H9 (cell line): ENCODE data around the gene MAGEB4. TPM values are rescaled to one million over a fixed set of nuclear protein-coding genes. Genes with fewer than 3 reads are reported as not detected.
A peak's percentile ranks its signal among the peaks of the same experiment; 100 is the strongest.

Experiments used
- DNase-seq: peaks from one replicate; pipeline ENCODE4 v3.0.0-alpha.2; 2017
- H2AFZ ChIP-seq: one replicate; pipeline ENCODE4 v1.6.1; 2013; ENCODE audit warnings: mild to moderate bottlenecking, low read length, control low read depth, moderate library complexity
- H2AK5ac ChIP-seq: 2 replicates; pipeline ENCODE4 v1.6.1; 2013; ENCODE audit warnings: low read length, control low read depth, mixed read lengths; ENCODE audit not compliant: insufficient read length
- H2BK120ac ChIP-seq: one replicate; pipeline ENCODE4 v1.6.1; 2013; ENCODE audit warnings: low read depth, mild to moderate bottlenecking, low read length, control low read depth, inconsistent platforms; ENCODE audit not compliant: poor library complexity, severe bottlenecking
- H2BK12ac ChIP-seq: 2 replicates; pipeline ENCODE4 v1.6.1; 2013; ENCODE audit warnings: low read length, control low read depth, mixed read lengths, low read depth; ENCODE audit not compliant: insufficient read length
- H2BK15ac ChIP-seq: 2 replicates; pipeline ENCODE4 v1.6.1; 2013; ENCODE audit warnings: low read depth, low read length, control low read depth
- H2BK20ac ChIP-seq: one replicate; pipeline ENCODE4 v1.6.1; 2013; ENCODE audit warnings: low read depth, mild to moderate bottlenecking, low read length, control low read depth, inconsistent platforms; ENCODE audit not compliant: poor library complexity, severe bottlenecking
- H2BK5ac ChIP-seq: 2 replicates; pipeline ENCODE4 v1.6.1; 2013; ENCODE audit warnings: low read length, control low read depth, mixed read lengths; ENCODE audit not compliant: insufficient read length
- H3K14ac ChIP-seq: 2 replicates; pipeline ENCODE4 v1.6.1; 2013; ENCODE audit warnings: low read length, control low read depth; ENCODE audit not compliant: insufficient read depth
- H3K18ac ChIP-seq: 2 replicates; pipeline ENCODE4 v1.6.1; 2013; ENCODE audit warnings: low read depth, mild to moderate bottlenecking, mixed read lengths, low read length, control low read depth; ENCODE audit not compliant: insufficient read length
- H3K23ac ChIP-seq: 2 replicates; pipeline ENCODE4 v1.6.1; 2013; ENCODE audit warnings: low read length, control low read depth, mixed read lengths, low read depth; ENCODE audit not compliant: insufficient read length
- H3K23me2 ChIP-seq: 2 replicates; pipeline ENCODE4 v1.6.1; 2013; ENCODE audit warnings: low read depth, mild to moderate bottlenecking, mixed read lengths, low read length, control low read depth; ENCODE audit not compliant: insufficient read length, poor library complexity, severe bottlenecking
- H3K27ac ChIP-seq: 2 replicates; pipeline ENCODE4 v1.5.1; 2013; ENCODE audit warnings: low read length, control low read depth, mixed read lengths, low read depth; ENCODE audit not compliant: insufficient read length
- H3K27me3 ChIP-seq: 2 replicates; pipeline ENCODE4 v1.6.1; 2013; ENCODE audit warnings: low read length, control low read depth, inconsistent platforms; ENCODE audit not compliant: insufficient read depth
- H3K4ac ChIP-seq: 2 replicates; pipeline ENCODE4 v1.6.1; 2013; ENCODE audit warnings: low read depth, mild to moderate bottlenecking, control low read depth, inconsistent platforms, low read length, moderate library complexity
- H3K4me1 ChIP-seq: 2 replicates; pipeline ENCODE4 v1.6.1; 2013; ENCODE audit warnings: low read length, control low read depth, inconsistent platforms; ENCODE audit not compliant: insufficient read depth
- H3K4me2 ChIP-seq: 2 replicates; pipeline ENCODE4 v1.6.1; 2013; ENCODE audit warnings: low read length, control low read depth, mixed read lengths; ENCODE audit not compliant: insufficient read length, insufficient read depth
- H3K56ac ChIP-seq: 2 replicates; pipeline ENCODE4 v1.6.1; 2013; ENCODE audit warnings: low read depth, mild to moderate bottlenecking, mixed read lengths, low read length, control low read depth; ENCODE audit not compliant: insufficient read length
- H3K79me1 ChIP-seq: 2 replicates; pipeline ENCODE4 v1.6.1; 2013; ENCODE audit warnings: low read depth, mild to moderate bottlenecking, moderate library complexity, low read length, control low read depth, inconsistent platforms; ENCODE audit not compliant: insufficient read depth, poor library complexity, severe bottlenecking
- H3K79me2 ChIP-seq: 2 replicates; pipeline ENCODE4 v1.6.1; 2013; ENCODE audit warnings: low read length, control low read depth, inconsistent platforms; ENCODE audit not compliant: insufficient read depth
- H3K9ac ChIP-seq: 2 replicates; pipeline ENCODE4 v1.6.1; 2013; ENCODE audit warnings: low read length, control low read depth, mixed read lengths; ENCODE audit not compliant: insufficient read length; ENCODE audit errors: extremely low read depth
- H3K9me3 ChIP-seq: one replicate; pipeline ENCODE4 v1.6.1; 2013; ENCODE audit warnings: low read depth, low read length, inconsistent platforms; ENCODE audit not compliant: control insufficient read depth
- H3T11ph ChIP-seq: one replicate; pipeline ENCODE4 v1.6.1; 2013; ENCODE audit warnings: mild to moderate bottlenecking, low read length, control low read depth, inconsistent platforms
- H4K20me1 ChIP-seq: one replicate; pipeline ENCODE4 v1.6.1; 2013; ENCODE audit not compliant: control insufficient read depth, insufficient read length, insufficient read depth
- H4K5ac ChIP-seq: 2 replicates; pipeline ENCODE4 v1.6.1; 2013; ENCODE audit warnings: low read depth, mild to moderate bottlenecking, mixed read lengths, low read length, control low read depth; ENCODE audit not compliant: insufficient read length
- H4K8ac ChIP-seq: replicated peaks from 2 replicates; pipeline ENCODE4 v1.6.1; 2013; ENCODE audit warnings: low read length, control low read depth, mixed read lengths, low read depth; ENCODE audit not compliant: insufficient read length
- H4K91ac ChIP-seq: 2 replicates; pipeline ENCODE4 v1.6.1; 2013; ENCODE audit warnings: low read depth, mild to moderate bottlenecking, moderate library complexity, mixed read lengths, low read length, control low read depth; ENCODE audit not compliant: insufficient read length
- H3K27ac Mint-ChIP-seq, 3 experiments: 2 replicates in 2 of 3; 3 replicates in 1 of 3; pipeline ENCODE4 v1.8.0; 2020 to 2021; ENCODE audit warnings: mixed read lengths in 3 of 3, mild to moderate bottlenecking in 1 of 3, moderate library complexity in 1 of 3
- H3K27me3 Mint-ChIP-seq: 2 replicates; pipeline ENCODE4 v1.8.0; 2021; ENCODE audit warnings: low read depth, mild to moderate bottlenecking, moderate library complexity, mixed read lengths
- H3K36me3 Mint-ChIP-seq, 3 experiments: 2 replicates in 2 of 3; 3 replicates in 1 of 3; pipeline ENCODE4 v1.8.0; 2020 to 2021; ENCODE audit warnings: low read depth in 3 of 3, mixed read lengths in 3 of 3; ENCODE audit not compliant: insufficient read depth in 1 of 3
- H3K4me1 Mint-ChIP-seq, 2 experiments: 2 replicates each; pipeline ENCODE4 v1.8.0; 2020; ENCODE audit warnings: mixed read lengths in 2 of 2
- H3K4me3 Mint-ChIP-seq, 2 experiments: 2 replicates in 1 of 2; 3 replicates in 1 of 2; pipeline ENCODE4 v1.8.0; 2020 to 2021; ENCODE audit warnings: mild to moderate bottlenecking in 2 of 2, mixed read lengths in 2 of 2, moderate library complexity in 1 of 2
- H3K9me3 Mint-ChIP-seq, 2 experiments: 2 replicates in 1 of 2; 3 replicates in 1 of 2; pipeline ENCODE4 v1.8.0; 2020; ENCODE audit warnings: mild to moderate bottlenecking in 2 of 2, mixed read lengths in 2 of 2, moderate library complexity in 1 of 2
- WGBS: extraction: QIAGEN DNeasy Blood & Tissue Kit; methylation state at CpG from one replicate; pipeline ENCODE4 v1.1.7; 2013; ENCODE audit warnings: missing lambda C conversion rate, low lambda C conversion rate, mixed read lengths; ENCODE audit not compliant: insufficient read length; ENCODE audit errors: extremely low coverage; 5-methylcytosine and 5-hydroxymethylcytosine counted together
- total RNA-seq: library from RNA; stranded (reverse); gene quantifications from 2 replicates; pipeline ENCODE4 v1.2.1, GENCODE V29; 2021
- TF ChIP-seq, protein P1 (sequence below): fragments of 200-600 bp; sonication (generic); conservative IDR thresholded peaks from 3 replicates; pipeline ENCODE4 v1.8.0; 2021; ENCODE audit warnings: antibody characterized with exemption, mild to moderate bottlenecking

The MAGEB4 gene
- total RNA-seq, 1 experiment from 2014 or later: 0.11 TPM

- Histone ChIP-seq H4K5ac (no peak overlapping the region), H3T11ph (no peak overlapping the region), H3K14ac (no peak overlapping the region), H2AFZ (no peak overlapping the region), H4K91ac (no peak overlapping the region), H3K4ac (no peak overlapping the region), H3K18ac (no peak overlapping the region), H3K79me2 (no peaks in the 10 kb centered on the region; the same call in 1 of the 2 replicates), H2BK120ac (no peak overlapping the region), H4K20me1 (no peaks in the 10 kb centered on the region), H3K23me2 (no peaks in the 10 kb centered on the region), H3K79me1 (no peaks in the 10 kb centered on the region), H3K23ac (no peak overlapping the region), H3K9ac (no peak overlapping the region), H2BK15ac (no peak overlapping the region), H2BK5ac (no peak overlapping the region), H3K4me2 (no peak overlapping the region), H3K27ac (no peak overlapping the region), H2AK5ac (no peak overlapping the region), H2BK12ac (no peak overlapping the region), H2BK20ac (no peak overlapping the region), H4K8ac (no peak overlapping the region), H3K27me3 (no peaks in the 10 kb centered on the region), H3K56ac (no peak overlapping the region), H3K9me3 (no peaks in the 10 kb centered on the region), H3K4me1 (peaks cover 2% of the 10 kb centered on the region; the same call in 1 of the 2 replicates)
- Mint-ChIP-seq H3K27me3 (no peaks in the 10 kb centered on the region), H3K27ac (no peak overlapping the region), H3K4me3 (no peak overlapping the region), H3K36me3 (peaks cover 0 to 1% (median 0%) of the 10 kb centered on the region in 3 experiments; a peak in 3 of 7 replicates), H3K9me3 (peaks cover 0 to 55% of the 10 kb centered on the region in 2 experiments; a peak in 4 of 5 replicates), H3K4me1 (peaks cover 25 to 26% of the 10 kb centered on the region in 2 experiments)
- no peak for DNase-seq
- TF ChIP-seq, protein P1, sequence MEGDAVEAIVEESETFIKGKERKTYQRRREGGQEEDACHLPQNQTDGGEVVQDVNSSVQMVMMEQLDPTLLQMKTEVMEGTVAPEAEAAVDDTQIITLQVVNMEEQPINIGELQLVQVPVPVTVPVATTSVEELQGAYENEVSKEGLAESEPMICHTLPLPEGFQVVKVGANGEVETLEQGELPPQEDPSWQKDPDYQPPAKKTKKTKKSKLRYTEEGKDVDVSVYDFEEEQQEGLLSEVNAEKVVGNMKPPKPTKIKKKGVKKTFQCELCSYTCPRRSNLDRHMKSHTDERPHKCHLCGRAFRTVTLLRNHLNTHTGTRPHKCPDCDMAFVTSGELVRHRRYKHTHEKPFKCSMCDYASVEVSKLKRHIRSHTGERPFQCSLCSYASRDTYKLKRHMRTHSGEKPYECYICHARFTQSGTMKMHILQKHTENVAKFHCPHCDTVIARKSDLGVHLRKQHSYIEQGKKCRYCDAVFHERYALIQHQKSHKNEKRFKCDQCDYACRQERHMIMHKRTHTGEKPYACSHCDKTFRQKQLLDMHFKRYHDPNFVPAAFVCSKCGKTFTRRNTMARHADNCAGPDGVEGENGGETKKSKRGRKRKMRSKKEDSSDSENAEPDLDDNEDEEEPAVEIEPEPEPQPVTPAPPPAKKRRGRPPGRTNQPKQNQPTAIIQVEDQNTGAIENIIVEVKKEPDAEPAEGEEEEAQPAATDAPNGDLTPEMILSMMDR: peak; percentile 65
- WGBS: no CpG with 5 or more reads among the region's 1 CpG
Measured at GRCh38 chrX:30196322-30196721, 45.5 kb upstream of the MAGEB4 start.
